Measurements from ENCODE around the gene PRSS36. TPM values are rescaled to one million over a fixed set of nuclear protein-coding genes. Genes with fewer than 3 reads are reported as not detected.
"Not testable (repeated sequence)": the region's sequence is repeated elsewhere in the genome, so short reads cannot be mapped to it uniquely, and the experiment has no call there.

The PRSS36 gene
- total RNA-seq, 1 experiment from 2014 or later, result 0.23 TPM

DNA sequence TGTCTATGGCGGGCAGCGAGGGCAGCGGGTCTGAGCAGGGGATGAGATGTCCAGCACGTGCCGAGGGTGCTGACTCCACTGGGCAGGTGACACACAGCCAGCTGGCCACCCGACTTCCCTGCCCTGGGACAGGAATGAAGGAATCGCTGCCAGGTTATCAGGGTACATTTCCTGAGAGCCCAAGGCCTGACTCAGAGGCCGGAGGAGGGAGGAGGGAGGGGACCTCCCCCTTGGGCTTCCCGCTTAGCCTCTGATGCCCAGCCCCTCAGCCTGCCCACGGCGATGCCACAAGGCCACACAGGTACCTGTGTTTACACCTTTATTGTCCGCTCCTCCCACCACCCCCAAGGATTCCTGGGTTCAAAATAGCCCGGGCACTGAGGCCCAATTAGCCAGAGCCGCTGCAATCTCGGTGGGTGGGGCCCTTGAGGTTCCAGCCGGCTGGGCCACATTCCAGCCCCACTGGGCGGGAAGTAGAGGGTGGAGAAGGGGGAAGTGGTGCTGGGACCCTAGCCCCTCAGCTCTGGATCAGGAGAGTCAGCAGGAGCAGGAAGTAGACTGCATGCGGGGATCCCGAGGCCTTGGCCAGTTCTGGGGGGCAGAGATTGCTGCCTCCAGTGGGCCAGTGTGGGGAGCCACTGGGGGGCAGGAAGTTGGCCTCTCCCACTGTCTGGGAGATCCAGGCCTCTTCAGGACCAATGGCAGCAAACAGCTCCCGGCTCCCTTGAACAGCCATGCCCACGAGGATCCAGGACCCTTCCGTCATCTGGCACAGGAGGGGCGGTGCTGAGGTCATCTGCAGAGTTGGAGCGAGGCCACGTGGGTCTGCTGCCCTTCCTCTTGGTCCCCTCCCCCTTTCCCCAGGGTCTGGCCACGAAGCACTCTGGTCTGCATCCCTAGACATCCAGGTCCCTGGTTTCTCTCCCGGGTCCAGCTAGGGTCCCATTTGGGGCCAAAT, 11.0 kb downstream of the PRSS36 start:
- no peaks in the 10 kb centered on the region for H3K9me3 ChIP-seq (ENCODE audit: control insufficient read depth, insufficient read depth, low read depth, low read length)
- H3K27ac ChIP-seq (ENCODE audit: low read length), result no peak overlapping the region
- intact Hi-C loops (cut with micrococcal nuclease; ENCODE audit: unreplicated experiment) (no loop called here), in situ Hi-C loops (cut with HindIII; ENCODE audit: low pct_unique_long_range_greater_than_20kb, low sequenced_read_pairs) (no loop called here)
- no TSS peak for BruUV-seq (replicated peaks)
- peaks cover 16% of the 10 kb centered on the region for H3K4me1 ChIP-seq (ENCODE audit: control insufficient read depth, insufficient read depth, low read length)
- no peak overlapping the region for H3K4me3 ChIP-seq (ENCODE audit: low read depth in 2 of 2, low read length in 2 of 2)
- ATAC-seq (no peak), DNase-seq (ENCODE audit: low read depth, low spot score) (no peak)
- ChIA-PET CTCF (interaction anchor here (0.8 kb wide), 1 partner anchor 142 kb away, joined by 4 read pairs; no protein-coding TSS in a partner anchor), POLR2A (no interaction called here)
- TF ChIP-seq POLR2AphosphoS5 (IDR thresholded peaks at IDR 0.05; ENCODE audit: low read depth, low read length) (no peak), TCF7L2 (IDR thresholded peaks at IDR 0.05; ENCODE audit: low read depth, low read length) (no peak), SIN3A (IDR thresholded peaks at IDR 0.05; ENCODE audit: borderline replicate concordance, insufficient read depth, low read depth, low read length) (no peak)
- TF ChIP-seq, protein P1, sequence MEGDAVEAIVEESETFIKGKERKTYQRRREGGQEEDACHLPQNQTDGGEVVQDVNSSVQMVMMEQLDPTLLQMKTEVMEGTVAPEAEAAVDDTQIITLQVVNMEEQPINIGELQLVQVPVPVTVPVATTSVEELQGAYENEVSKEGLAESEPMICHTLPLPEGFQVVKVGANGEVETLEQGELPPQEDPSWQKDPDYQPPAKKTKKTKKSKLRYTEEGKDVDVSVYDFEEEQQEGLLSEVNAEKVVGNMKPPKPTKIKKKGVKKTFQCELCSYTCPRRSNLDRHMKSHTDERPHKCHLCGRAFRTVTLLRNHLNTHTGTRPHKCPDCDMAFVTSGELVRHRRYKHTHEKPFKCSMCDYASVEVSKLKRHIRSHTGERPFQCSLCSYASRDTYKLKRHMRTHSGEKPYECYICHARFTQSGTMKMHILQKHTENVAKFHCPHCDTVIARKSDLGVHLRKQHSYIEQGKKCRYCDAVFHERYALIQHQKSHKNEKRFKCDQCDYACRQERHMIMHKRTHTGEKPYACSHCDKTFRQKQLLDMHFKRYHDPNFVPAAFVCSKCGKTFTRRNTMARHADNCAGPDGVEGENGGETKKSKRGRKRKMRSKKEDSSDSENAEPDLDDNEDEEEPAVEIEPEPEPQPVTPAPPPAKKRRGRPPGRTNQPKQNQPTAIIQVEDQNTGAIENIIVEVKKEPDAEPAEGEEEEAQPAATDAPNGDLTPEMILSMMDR (IDR thresholded peaks at IDR 0.05), result no peak
- TF ChIP-seq, protein P2, sequence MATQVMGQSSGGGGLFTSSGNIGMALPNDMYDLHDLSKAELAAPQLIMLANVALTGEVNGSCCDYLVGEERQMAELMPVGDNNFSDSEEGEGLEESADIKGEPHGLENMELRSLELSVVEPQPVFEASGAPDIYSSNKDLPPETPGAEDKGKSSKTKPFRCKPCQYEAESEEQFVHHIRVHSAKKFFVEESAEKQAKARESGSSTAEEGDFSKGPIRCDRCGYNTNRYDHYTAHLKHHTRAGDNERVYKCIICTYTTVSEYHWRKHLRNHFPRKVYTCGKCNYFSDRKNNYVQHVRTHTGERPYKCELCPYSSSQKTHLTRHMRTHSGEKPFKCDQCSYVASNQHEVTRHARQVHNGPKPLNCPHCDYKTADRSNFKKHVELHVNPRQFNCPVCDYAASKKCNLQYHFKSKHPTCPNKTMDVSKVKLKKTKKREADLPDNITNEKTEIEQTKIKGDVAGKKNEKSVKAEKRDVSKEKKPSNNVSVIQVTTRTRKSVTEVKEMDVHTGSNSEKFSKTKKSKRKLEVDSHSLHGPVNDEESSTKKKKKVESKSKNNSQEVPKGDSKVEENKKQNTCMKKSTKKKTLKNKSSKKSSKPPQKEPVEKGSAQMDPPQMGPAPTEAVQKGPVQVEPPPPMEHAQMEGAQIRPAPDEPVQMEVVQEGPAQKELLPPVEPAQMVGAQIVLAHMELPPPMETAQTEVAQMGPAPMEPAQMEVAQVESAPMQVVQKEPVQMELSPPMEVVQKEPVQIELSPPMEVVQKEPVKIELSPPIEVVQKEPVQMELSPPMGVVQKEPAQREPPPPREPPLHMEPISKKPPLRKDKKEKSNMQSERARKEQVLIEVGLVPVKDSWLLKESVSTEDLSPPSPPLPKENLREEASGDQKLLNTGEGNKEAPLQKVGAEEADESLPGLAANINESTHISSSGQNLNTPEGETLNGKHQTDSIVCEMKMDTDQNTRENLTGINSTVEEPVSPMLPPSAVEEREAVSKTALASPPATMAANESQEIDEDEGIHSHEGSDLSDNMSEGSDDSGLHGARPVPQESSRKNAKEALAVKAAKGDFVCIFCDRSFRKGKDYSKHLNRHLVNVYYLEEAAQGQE (IDR thresholded peaks at IDR 0.05; ENCODE audit: insufficient read depth in 1 of 2, low read depth in 2 of 2, low read length in 1 of 2), result no peak
- H3K36me3 ChIP-seq (ENCODE audit: control insufficient read depth, insufficient read depth, low read length), result no peaks in the 10 kb centered on the region
- no peaks in the 10 kb centered on the region for H3K27me3 ChIP-seq (ENCODE audit: control insufficient read depth, insufficient read depth, low read length)

DNA sequence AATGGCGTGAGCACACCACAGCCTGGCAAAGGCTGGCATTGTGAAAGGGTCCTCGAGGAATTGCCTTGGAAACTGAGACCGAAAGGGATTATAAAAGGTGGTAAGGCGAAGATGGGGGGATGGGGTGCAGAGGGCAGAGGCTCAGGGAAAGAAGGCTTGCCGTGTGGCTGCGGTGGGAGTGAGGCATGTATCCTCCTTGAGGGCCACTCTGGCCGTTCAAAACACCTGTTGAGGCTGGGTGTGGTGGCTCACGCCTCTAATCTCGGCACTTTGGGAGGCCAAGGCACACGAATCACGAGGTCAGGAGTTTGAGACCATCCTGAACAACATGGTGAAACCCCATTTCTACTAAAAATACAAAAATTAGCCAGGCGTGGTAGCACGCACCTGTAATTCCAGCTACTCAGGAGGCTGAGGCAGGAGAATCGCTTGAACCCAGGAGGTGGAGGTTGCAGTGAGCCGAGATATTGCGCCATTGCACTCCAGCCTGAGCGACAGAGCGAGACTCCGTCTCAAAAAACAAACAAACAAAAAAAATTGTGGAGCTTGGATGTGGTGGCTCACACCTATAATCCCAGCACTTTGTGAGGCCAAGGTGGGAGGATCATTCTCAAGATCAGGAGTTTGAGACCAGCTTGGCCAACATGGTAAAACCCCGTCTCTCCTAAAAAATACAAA, 12.9 kb downstream of the PRSS36 start:
- in situ Hi-C loops (cut with HindIII; ENCODE audit: low pct_unique_long_range_greater_than_20kb, low sequenced_read_pairs); H3K4me3 ChIP-seq (ENCODE audit: low read depth in 2 of 2, low read length in 2 of 2); H3K27ac ChIP-seq (ENCODE audit: low read length); DNase-seq (ENCODE audit: low read depth, low spot score); H3K9me3 ChIP-seq (ENCODE audit: control insufficient read depth, insufficient read depth, low read depth, low read length); intact Hi-C loops (cut with micrococcal nuclease; ENCODE audit: unreplicated experiment); ATAC-seq; H3K27me3 ChIP-seq (ENCODE audit: control insufficient read depth, insufficient read depth, low read length); BruUV-seq (replicated peaks); H3K36me3 ChIP-seq (ENCODE audit: control insufficient read depth, insufficient read depth, low read length); CTCF ChIA-PET: not testable (repeated sequence)
- POLR2A ChIA-PET, result interaction anchor here (0.7 to 1.2 kb wide), 2 partner anchors 20 to 44 kb away, joined by 3 read pairs; partner anchors contain the start of gene KAT8
- peaks cover 16% of the 10 kb centered on the region for H3K4me1 ChIP-seq (ENCODE audit: control insufficient read depth, insufficient read depth, low read length)
